K562 (cell line): ENCODE data around the gene LRRC47. TPM values are rescaled to one million over a fixed set of nuclear protein-coding genes. Genes with fewer than 3 reads are reported as not detected.

ENCODE experiments used
- ATF7 ChIP-seq: fragments of 450-650 bp; IDR thresholded peaks from 2 replicates; pipeline ENCODE4 v1.7.1; 2014; ENCODE audit warnings: mild to moderate bottlenecking, moderate library complexity
- BACH1 ChIP-seq: fragments of 200-800 bp; sonication (Bioruptor generic); IDR thresholded peaks from 2 replicates; pipeline ENCODE4 v1.6.1; 2016; ENCODE audit warnings: missing genetic modification characterization, missing compliant biosample characterization
- BHLHE40 ChIP-seq: IDR thresholded peaks from 2 replicates; pipeline ENCODE4 v1.6.1; 2011; ENCODE audit warnings: low read length, improper control_type of control experiment
- BRD4 ChIP-seq: fragments of 200-600 bp; sonication (generic); IDR thresholded peaks from 2 replicates; pipeline ENCODE4 v1.6.1; 2017; ENCODE audit warnings: inconsistent platforms
- BRD9 ChIP-seq: fragments of 450-650 bp; IDR thresholded peaks from 2 replicates; pipeline ENCODE4 v1.6.1; 2018; ENCODE audit warnings: low read depth; ENCODE audit not compliant: partially characterized antibody
- CAMTA2 ChIP-seq: fragments of 250-450 bp; sonication (Bioruptor Pico); conservative IDR thresholded peaks from 2 replicates; pipeline ENCODE4 v1.5.1; 2022
- CBFA2T3 ChIP-seq: fragments of 450-650 bp; IDR thresholded peaks from 2 replicates; pipeline ENCODE4 v1.6.1; 2017
- CREM ChIP-seq: IDR thresholded peaks from 2 replicates; pipeline ENCODE4 v1.6.1; 2014; ENCODE audit warnings: antibody characterized with exemption, low read depth
- ELK3 ChIP-seq: fragments of 450-650 bp; formaldehyde crosslinking; IDR thresholded peaks from 2 replicates; pipeline ENCODE4 v1.4.0; 2020; ENCODE audit warnings: mild to moderate bottlenecking
- FOSL1 ChIP-seq: fragments of 200-800 bp; sonication (Bioruptor generic); conservative IDR thresholded peaks from 2 replicates; pipeline ENCODE4 v1.6.1; 2016; ENCODE audit warnings: missing genetic modification characterization, missing compliant biosample characterization
- GTF2E2 ChIP-seq: fragments of 200-800 bp; sonication (Bioruptor generic); IDR thresholded peaks from 2 replicates; pipeline ENCODE4 v1.6.1; 2016; ENCODE audit warnings: missing genetic modification characterization, missing compliant biosample characterization
- HMBOX1 ChIP-seq: sonication (generic); IDR thresholded peaks from 2 replicates; pipeline ENCODE4 v1.6.1; 2016
- IRF9 ChIP-seq: fragments of 450-650 bp; IDR thresholded peaks from 2 replicates; pipeline ENCODE4 v1.6.1; 2016; ENCODE audit warnings: missing biosample characterization, missing genetic modification characterization
- KAT2B ChIP-seq: IDR thresholded peaks from one replicate; pipeline ENCODE4 v1.6.1; 2012; ENCODE audit warnings: low read depth, mild to moderate bottlenecking, control low read depth, inconsistent platforms, low read length, moderate library complexity
- KLF16 ChIP-seq: IDR thresholded peaks from 2 replicates; pipeline ENCODE4 v1.6.1; 2016; ENCODE audit warnings: antibody characterized with exemption
- LARP7 ChIP-seq: fragments of 450-650 bp; IDR thresholded peaks from 2 replicates; pipeline ENCODE4 v1.6.1; 2016
- LEF1 ChIP-seq: fragments of 450-650 bp; IDR thresholded peaks from 2 replicates; pipeline ENCODE4 v1.6.1; 2016; ENCODE audit warnings: mild to moderate bottlenecking
- MYNN ChIP-seq, 2 experiments: sonication (generic); formaldehyde crosslinking in 1 of 2; IDR thresholded peaks; 2 replicates each; pipeline versions ENCODE4 v1.5.0 to v1.6.1; 2016 to 2020; ENCODE audit warnings: antibody characterized with exemption in 1 of 2, missing genetic modification reagents in 1 of 2
- RAD51 ChIP-seq: fragments of 450-650 bp; IDR thresholded peaks from 2 replicates; pipeline ENCODE4 v1.7.1; 2016; ENCODE audit warnings: low read depth, mild to moderate bottlenecking, borderline replicate concordance
- RCOR1 ChIP-seq, 2 experiments: IDR thresholded peaks; 2 replicates each; pipeline ENCODE4 v1.6.1; 2012; ENCODE audit warnings: low read depth in 2 of 2, low read length in 2 of 2, borderline replicate concordance in 1 of 2, improper control_type of control experiment in 1 of 2
- SMAD4 ChIP-seq: fragments of 250-450 bp; sonication (Bioruptor Pico); conservative IDR thresholded peaks from 2 replicates; pipeline ENCODE4 v1.8.0; 2021; ENCODE audit warnings: inconsistent platforms, mild to moderate bottlenecking, moderate library complexity
- SMARCA5 ChIP-seq: fragments of 450-650 bp; IDR thresholded peaks from 2 replicates; pipeline ENCODE4 v1.6.1; 2016
- SPI1 ChIP-seq: IDR thresholded peaks from 2 replicates; pipeline ENCODE4 v1.6.1; 2011; ENCODE audit warnings: low read depth, low read length, control low read depth, borderline replicate concordance
- TEAD4 ChIP-seq, 2 experiments: sonication (generic) in 1 of 2; formaldehyde crosslinking in 1 of 2; IDR thresholded peaks; 2 replicates each; pipeline versions ENCODE4 v1.6.1 to v1.8.0; 2012 to 2022; ENCODE audit warnings: borderline replicate concordance in 1 of 2, inconsistent platforms in 1 of 2, low read length in 1 of 2, mild to moderate bottlenecking in 1 of 2, missing genetic modification reagents in 1 of 2
- TRIM24 ChIP-seq, 2 experiments: fragments of 450-650 bp; IDR thresholded peaks; 2 replicates each; pipeline ENCODE4 v1.6.1; 2016
- ZBTB8A ChIP-seq: fragments of 450-650 bp; IDR thresholded peaks from 2 replicates; pipeline ENCODE4 v1.6.1; 2018; ENCODE audit warnings: mild to moderate bottlenecking, moderate library complexity; ENCODE audit not compliant: partially characterized antibody
- ZNF384 ChIP-seq: IDR thresholded peaks from 2 replicates; pipeline ENCODE4 v1.6.1; 2012; ENCODE audit warnings: low read depth, low read length, improper control_type of control experiment
- ZNF764 ChIP-seq: fragments of 250-450 bp; sonication (Bioruptor Pico); IDR thresholded peaks from 2 replicates; pipeline ENCODE4 v1.4.0; 2020; ENCODE audit warnings: low read depth, mild to moderate bottlenecking, moderate library complexity
- polyA plus RNA-seq, 8 experiments: library from polyadenylated mRNA; depleted of rRNA in 4 of 8; stranded (reverse) in 5 of 8; unstranded in 3 of 8; fragments of >200 nt; fragmentation: Nextera tagmentation in 2 of 8; fragmentation: Illumina TruSeq in 1 of 8; extraction: Ambion mirVana in 2 of 8; extraction: Trizol in 1 of 8; gene quantifications; 2 replicates each; pipeline versions ENCODE4 v1.2.1 to v1.2.3, GENCODE V29; 2011 to 2014; ENCODE audit warnings: inconsistent platforms in 1 of 8, missing spikeins in 1 of 8
- total RNA-seq, 7 experiments: library from RNA; depleted of rRNA in 6 of 7; stranded (reverse); fragments of >200 nt in 6 of 7; fragmentation: Illumina TruSeq in 2 of 7; extraction: Trizol in 2 of 7; gene quantifications; 2 replicates each; pipeline versions ENCODE4 v1.2.1 to v1.2.3, GENCODE V29; 2011 to 2021; ENCODE audit warnings: low replicate concordance in 1 of 7
- TF ChIP-seq, protein P1 (sequence below): sonication (generic); formaldehyde crosslinking; IDR thresholded peaks from 2 replicates; pipeline ENCODE4 v1.8.1; 2023; ENCODE audit warnings: mild to moderate bottlenecking, missing genetic modification reagents

The LRRC47 gene
- total and polyA plus RNA-seq, 9 of the 15 experiments (the other 6 are each of a cell fraction or from before 2014, with no cell fraction given), result 4.6 to 68.0 (median 35.9) TPM

- TF ChIP-seq CREM (0 out of 2 replicates have a peak, but pooled peaks have one; percentile 15), CAMTA2 (no peak), KLF16 (peak; percentile 80), SPI1 (no peak), KAT2B (no peak), RAD51 (no peak), ZNF384 (no peak), RCOR1 (IDR thresholded peaks at IDR 0.05; ENCODE audit: borderline replicate concordance in 1 of 2, low read depth in 2 of 2, low read length in 2 of 2) (peak; percentile 10 to 55; a peak in 1 of 4 replicates), HMBOX1 (no peak), TEAD4 (IDR thresholded peaks at IDR 0.05; ENCODE audit: low read length) (peak; percentile 69), TEAD4 (CRISPR knock-in tag; IDR thresholded peaks at IDR 0.05; ENCODE audit: borderline replicate concordance) (no peak), BRD4 (no peak), ELK3 (CRISPR knock-in tag) (no peak), BACH1 (tag) (no peak), SMAD4 (CRISPR knock-in tag) (0 out of 2 replicates have a peak, but pooled peaks have one; percentile 48), LARP7 (no peak), ZBTB8A (no peak), LEF1 (no peak), MYNN (IDR thresholded peaks at IDR 0.05) (peak; percentile 53; the same call in 1 of the 2 replicates), MYNN (CRISPR knock-in tag; IDR thresholded peaks at IDR 0.05) (no peak), BRD9 (no peak), ZNF764 (no peak), TRIM24 (IDR thresholded peaks at IDR 0.05) (peak; percentile 29 to 83; a peak in 2 of 4 replicates), SMARCA5 (no peak), FOSL1 (tag) (no peak), GTF2E2 (tag) (no peak), BHLHE40 (0 out of 2 replicates have a peak, but pooled peaks have one; percentile 30), ATF7 (0 out of 2 replicates have a peak, but pooled peaks have one; percentile 15), CBFA2T3 (peak; percentile 91), IRF9 (tag) (no peak)
- TF ChIP-seq, protein P1, sequence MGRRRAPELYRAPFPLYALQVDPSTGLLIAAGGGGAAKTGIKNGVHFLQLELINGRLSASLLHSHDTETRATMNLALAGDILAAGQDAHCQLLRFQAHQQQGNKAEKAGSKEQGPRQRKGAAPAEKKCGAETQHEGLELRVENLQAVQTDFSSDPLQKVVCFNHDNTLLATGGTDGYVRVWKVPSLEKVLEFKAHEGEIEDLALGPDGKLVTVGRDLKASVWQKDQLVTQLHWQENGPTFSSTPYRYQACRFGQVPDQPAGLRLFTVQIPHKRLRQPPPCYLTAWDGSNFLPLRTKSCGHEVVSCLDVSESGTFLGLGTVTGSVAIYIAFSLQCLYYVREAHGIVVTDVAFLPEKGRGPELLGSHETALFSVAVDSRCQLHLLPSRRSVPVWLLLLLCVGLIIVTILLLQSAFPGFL (CRISPR knock-in tag), result no peak
These were observed 36.5 kb downstream of the LRRC47 start (continued) for GRCh38 chr1:3759796-3760195.
